A673 (cell line): ENCODE data around the gene C6orf15.

ENCODE experiments used
- CTCF ChIP-seq: fragments of 300-800, 200-600 bp; sonication (generic); conservative IDR thresholded peaks from 2 replicates; pipeline ENCODE4 v1.5.1; 2017; ENCODE audit warnings: low read depth, mild to moderate bottlenecking, antibody characterized with exemption, low read length, moderate library complexity, mixed read lengths
- EZH2 ChIP-seq: fragments of 200-600 bp; sonication (generic); IDR thresholded peaks from 2 replicates; pipeline ENCODE4 v1.6.1; 2017; ENCODE audit warnings: borderline replicate concordance, low read depth, mild to moderate bottlenecking, mixed read lengths, antibody characterized with exemption, low read length; ENCODE audit not compliant: poor library complexity, severe bottlenecking

GRCh38 chr6:31157513-31158139 is 45.3 kb upstream of the C6orf15 start, which contains the start of gene CCHCR1:
- TF ChIP-seq CTCF (no peak), EZH2 (no peak)
